Fibroblast of skin of right biceps (primary cell): ENCODE results near the gene NEK7.

Source experiments
- DNase-seq: peaks from one replicate; pipeline ENCODE4 v3.0.0-alpha.2; 2013

NEK7 gene

DNA sequence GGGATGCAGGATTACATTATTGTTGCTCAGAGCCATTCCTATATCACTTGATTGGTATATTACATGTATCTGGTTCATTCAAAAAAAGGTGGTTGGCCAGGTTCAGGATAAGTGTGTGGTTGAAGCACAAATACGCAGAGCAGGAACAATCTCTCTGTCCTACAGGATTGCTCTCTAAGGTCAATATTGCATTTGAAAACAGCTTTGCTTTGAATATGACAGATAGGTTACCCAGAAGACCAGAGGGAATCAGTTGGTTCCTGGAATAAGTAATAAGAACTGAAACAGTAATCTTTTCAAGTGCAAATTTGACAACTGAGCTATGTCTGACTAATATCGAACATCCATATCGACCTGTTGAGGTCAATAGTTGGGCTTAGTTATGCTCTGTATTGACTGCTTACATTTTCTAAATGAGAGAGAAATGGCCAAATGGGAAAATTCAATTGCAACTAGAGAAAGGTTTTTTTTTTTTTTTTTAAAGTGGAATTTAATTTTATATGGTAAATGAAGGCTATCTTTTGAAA is 206.9 kb downstream of the NEK7 start:
- no peak for DNase-seq

DNA sequence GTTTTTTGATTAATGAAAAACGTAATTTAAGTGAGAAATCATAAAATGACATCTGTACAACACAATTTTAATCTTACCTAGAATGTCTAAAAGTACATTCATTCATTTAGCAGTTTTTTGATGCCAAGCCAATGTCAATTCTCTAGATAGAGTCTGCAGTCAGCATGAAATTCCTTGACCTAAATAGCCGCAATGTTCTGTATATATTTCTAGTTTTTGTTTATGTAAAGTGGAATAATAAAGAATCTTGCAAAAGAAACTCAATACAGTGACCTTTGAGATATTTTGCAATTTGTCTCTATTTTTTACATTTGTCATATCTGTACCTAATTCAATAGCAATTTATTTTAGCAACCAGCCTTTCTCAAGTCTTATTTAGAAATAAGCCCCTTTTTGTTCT is 207.7 kb downstream of the NEK7 start:
- no peak for DNase-seq

GRCh38 chr1:198367296-198367695 is 210.5 kb downstream of the NEK7 start:
- DNase-seq: no peak

DNA sequence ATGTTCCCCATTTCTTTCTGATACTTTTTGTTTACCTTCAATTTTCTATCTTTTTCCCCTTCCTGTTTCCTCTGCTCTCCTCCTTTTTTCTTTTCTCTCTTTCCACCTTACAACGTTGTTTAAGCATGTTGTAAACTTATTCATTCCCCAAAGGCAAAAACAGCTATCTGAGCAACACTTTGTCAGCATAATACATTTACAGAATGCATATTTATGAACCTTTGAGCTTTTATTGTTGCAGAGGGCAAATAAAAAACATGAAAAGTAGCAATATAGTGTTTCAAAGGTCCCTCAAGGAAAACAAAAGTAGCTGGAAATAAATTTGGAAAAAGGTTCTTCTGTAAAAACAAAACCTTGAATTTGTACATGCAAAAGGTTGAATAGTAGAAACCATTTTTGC is 214.2 kb downstream of the NEK7 start:
- DNase-seq: no peak
